ENCODE results near the gene ZNG1A. TPM values are rescaled to one million over a fixed set of nuclear protein-coding genes. Genes with fewer than 3 reads are reported as not detected.
"Not testable (repeated sequence)": the region's sequence is repeated elsewhere in the genome, so short reads cannot be mapped to it uniquely, and the experiment has no call there.

Gene ZNG1A
- total RNA-seq, 4 donors from 2014 or later, result 10.3 to 86.4 (median 33.9) TPM

GRCh38 chr9:223152-223551 lies 44.3 kb upstream of the ZNG1A start:
- TF ChIP-seq POLR2A (IDR thresholded peaks at IDR 0.05), result no peak
- no peak for TF ChIP-seq EP300 (IDR thresholded peaks at IDR 0.05; ENCODE audit: low read depth)
- no peak for TF ChIP-seq CTCF (IDR thresholded peaks at IDR 0.05)
- TF ChIP-seq POLR2AphosphoS5 (IDR thresholded peaks at IDR 0.05), result no peak
- Histone ChIP-seq H3K27me3 (no peaks in the 10 kb centered on the region), H3K36me3 (no peaks in the 10 kb centered on the region), H3K27ac (peak overlapping the region in 2 of 4 donors; percentile 8 to 47), H3K4me3 (no peak overlapping the region), H3K9me3 (no peaks in the 10 kb centered on the region), H3K4me1 (peaks cover 0 to 36% (median 3%) of the 10 kb centered on the region in 4 donors)
- WGBS, 2 donors (ENCODE audit: low coverage in 1 of 2), result 73 to 87% methylated on average over 3 of the region's 3 CpGs
- no peak for DNase-seq
- intact Hi-C loops (cut with DNase I; ENCODE audit: low total_unique reads), result no loop called here
- in situ Hi-C loops (cut with MboI; ENCODE audit: low pct_ligation_motif_present in 1 of 4, low pct_unique_long_range_greater_than_20kb in 1 of 4, low sequenced_read_pairs in 3 of 4), result no loop called here

GRCh38 chr9:221989-222776 lies 43.3 kb upstream of the ZNG1A start:
- Histone ChIP-seq H3K4me1 (peaks cover 0 to 36% (median 3%) of the 10 kb centered on the region in 4 donors), H3K27me3 (no peaks in the 10 kb centered on the region), H3K36me3 (no peaks in the 10 kb centered on the region), H3K9me3 (no peaks in the 10 kb centered on the region), H3K4me3 (no peak overlapping the region), H3K27ac (peak overlapping the region in 2 of 4 donors; percentile 14 to 47)
- no peak for DNase-seq
- intact Hi-C loops (cut with DNase I; ENCODE audit: low total_unique reads), result no loop called here
- 61 to 64% methylated on average over 6 of the region's 6 CpGs for WGBS, 2 donors (ENCODE audit: low coverage in 1 of 2)
- no peak for TF ChIP-seq POLR2AphosphoS5 (IDR thresholded peaks at IDR 0.05)
- no peak for TF ChIP-seq CTCF (IDR thresholded peaks at IDR 0.05)
- no peak for TF ChIP-seq POLR2A (IDR thresholded peaks at IDR 0.05)
- in situ Hi-C loops (cut with MboI; ENCODE audit: low pct_ligation_motif_present in 1 of 4, low pct_unique_long_range_greater_than_20kb in 1 of 4, low sequenced_read_pairs in 3 of 4), result no loop called here

DNA sequence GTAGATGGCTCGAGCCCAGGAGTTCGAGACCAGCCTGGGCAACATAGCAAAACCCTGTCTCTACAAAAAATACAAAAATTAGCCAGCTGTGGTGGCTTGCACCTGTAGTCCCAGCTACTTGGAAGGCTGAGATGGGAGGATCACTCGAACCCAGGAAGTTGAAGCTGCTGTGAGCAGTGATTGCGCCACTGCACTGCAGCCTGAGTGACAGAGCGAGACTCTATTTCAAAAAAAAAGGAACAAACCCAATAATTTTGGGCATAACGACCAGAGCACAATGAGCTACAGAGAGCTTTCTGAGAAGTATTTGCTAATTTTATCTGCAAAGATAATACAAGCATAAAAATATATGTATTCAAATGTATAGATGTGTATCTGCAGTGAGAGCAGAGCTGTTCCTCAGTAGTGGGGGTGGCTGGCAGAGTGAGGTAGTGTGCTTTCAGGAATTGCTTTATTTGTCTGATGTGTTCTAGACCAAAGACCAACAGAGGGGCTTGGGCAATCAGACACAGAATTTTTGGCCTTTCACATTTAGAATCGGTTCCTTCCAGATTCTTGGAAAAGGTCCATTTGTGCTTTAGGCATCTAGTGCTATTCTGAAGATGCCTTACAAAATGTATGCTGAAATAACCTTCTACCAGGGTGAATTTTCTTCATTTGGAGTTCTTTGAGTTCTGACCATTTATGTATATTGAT lies 41.0 kb upstream of the ZNG1A start:
- intact Hi-C loops (cut with DNase I; ENCODE audit: low total_unique reads), result no loop called here

DNA sequence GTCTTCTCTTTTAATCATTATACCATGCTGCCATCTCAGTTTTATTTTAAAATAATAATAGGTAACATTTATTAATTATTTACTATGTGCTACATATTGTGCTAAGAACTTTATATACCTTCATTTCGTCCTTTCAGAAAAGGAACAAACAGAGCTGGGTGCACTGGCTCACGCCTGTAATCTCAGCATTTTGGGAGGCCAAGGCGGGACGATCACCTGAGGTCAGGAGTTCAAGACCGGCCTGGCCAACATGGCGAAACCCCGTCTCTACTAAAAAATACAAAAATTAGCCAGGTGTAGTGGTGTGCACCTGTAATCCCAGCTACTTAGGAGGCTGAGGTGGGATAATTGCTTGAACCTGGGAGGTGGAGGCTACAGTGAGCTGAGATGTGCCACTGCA lies 40.2 kb upstream of the ZNG1A start:
- in situ Hi-C loops (cut with MboI; ENCODE audit: low pct_ligation_motif_present in 1 of 4, low pct_unique_long_range_greater_than_20kb in 1 of 4, low sequenced_read_pairs in 3 of 4); DNase-seq; H3K27ac ChIP-seq; H3K9me3 ChIP-seq; H3K4me3 ChIP-seq; H3K36me3 ChIP-seq; intact Hi-C loops (cut with DNase I; ENCODE audit: low total_unique reads): not testable (repeated sequence)
- Histone ChIP-seq H3K27me3 (peaks cover 25% of the 10 kb centered on the region), H3K4me1 (peaks cover 0 to 38% (median 11%) of the 10 kb centered on the region in 4 donors)
- WGBS, 2 donors (ENCODE audit: low coverage in 1 of 2), result 80 to 94% methylated on average over 5 to 7 of the region's 7 CpGs

More for the DNA sequence above, 41.0 kb upstream of the ZNG1A start:
- Histone ChIP-seq H3K27me3 (peaks cover 17% of the 10 kb centered on the region), H3K4me3 (no peak overlapping the region), H3K9me3 (no peaks in the 10 kb centered on the region), H3K4me1 (peaks cover 0 to 43% (median 6%) of the 10 kb centered on the region in 4 donors), H3K36me3 (no peaks in the 10 kb centered on the region), H3K27ac (peak overlapping the region in 1 of 4 donors; percentile 15)
- 75 to 86% methylated on average over 7 of the region's 7 CpGs for WGBS, 2 donors (ENCODE audit: low coverage in 1 of 2)
- in situ Hi-C loops (cut with MboI; ENCODE audit: low pct_ligation_motif_present in 1 of 4, low pct_unique_long_range_greater_than_20kb in 1 of 4, low sequenced_read_pairs in 3 of 4), result no loop called here
- TF ChIP-seq POLR2A (IDR thresholded peaks at IDR 0.05), result no peak
- no peak for TF ChIP-seq EP300 (IDR thresholded peaks at IDR 0.05; ENCODE audit: low read depth)
- no peak for TF ChIP-seq POLR2AphosphoS5 (IDR thresholded peaks at IDR 0.05)
- no peak for TF ChIP-seq CTCF (IDR thresholded peaks at IDR 0.05)
- no peak for DNase-seq
